CD4-positive, alpha-beta memory T cell (primary cell): ENCODE results near the gene RUSC1. TPM values are rescaled to one million over a fixed set of nuclear protein-coding genes. Genes with fewer than 3 reads are reported as not detected.
"Not testable (repeated sequence)": the region's sequence is repeated elsewhere in the genome, so short reads cannot be mapped to it uniquely, and the experiment has no call there.

Source experiments
- CTCF ChIA-PET: fragments of 350-600 bp; sonication (Branson Sonifier 250); formaldehyde crosslinking; loops from one replicate; lab custom pipeline; 2021; ENCODE audit warnings: inconsistent platforms; ENCODE audit not compliant: partially characterized antibody; lab: Charles Lee
- POLR2A ChIA-PET: fragments of 350-600 bp; sonication (Branson Sonifier 250); formaldehyde crosslinking; loops from one replicate; lab custom pipeline; 2021; ENCODE audit not compliant: partially characterized antibody; lab: Charles Lee
- DNase-seq, 5 donors: peaks; one replicate each; pipeline versions ENCODE4 v3.0.0 to v3.0.0-alpha.2; 2020 to 2022; ENCODE audit warnings: mixed read lengths in 1 of 5
- H3K27ac ChIP-seq: one replicate; pipeline ENCODE4 v1.7.0; 2013; ENCODE audit warnings: low read depth, low read length
- H3K27me3 ChIP-seq: 2 replicates; pipeline ENCODE4 v1.7.0; 2013; ENCODE audit warnings: mild to moderate bottlenecking, low read length, moderate library complexity; ENCODE audit not compliant: insufficient read depth
- H3K36me3 ChIP-seq: 2 replicates; pipeline ENCODE4 v1.7.0; 2013; ENCODE audit warnings: mild to moderate bottlenecking, low read length, moderate library complexity; ENCODE audit not compliant: insufficient read depth
- H3K4me1 ChIP-seq: 2 replicates; pipeline ENCODE4 v1.7.0; 2013; ENCODE audit warnings: mild to moderate bottlenecking, low read length, moderate library complexity; ENCODE audit not compliant: insufficient read depth
- H3K4me3 ChIP-seq, 2 donors: one replicate each; pipeline ENCODE4 v1.7.0; 2013; ENCODE audit warnings: low read length in 2 of 2, mild to moderate bottlenecking in 1 of 2
- H3K9me3 ChIP-seq, 2 donors: one replicate each; pipeline ENCODE4 v1.7.0; 2013; ENCODE audit warnings: low read length in 2 of 2, control low read depth in 1 of 2; ENCODE audit not compliant: control insufficient read depth in 1 of 2
- H3K27ac Mint-ChIP-seq, 7 donors: one replicate each; pipeline ENCODE4 v1.8.0; 2020 to 2021; ENCODE audit warnings: mixed read lengths in 7 of 7, mild to moderate bottlenecking in 6 of 7, inconsistent platforms in 3 of 7, moderate library complexity in 3 of 7
- H3K27me3 Mint-ChIP-seq, 2 donors: one replicate each; pipeline ENCODE4 v1.8.0; 2020 to 2021; ENCODE audit warnings: mixed read lengths in 2 of 2
- H3K36me3 Mint-ChIP-seq, 2 donors: one replicate each; pipeline ENCODE4 v1.8.0; 2020 to 2021; ENCODE audit warnings: mixed read lengths in 2 of 2, inconsistent platforms in 1 of 2, mild to moderate bottlenecking in 1 of 2
- H3K4me1 Mint-ChIP-seq, 4 donors: one replicate each; pipeline ENCODE4 v1.8.0; 2020 to 2021; ENCODE audit warnings: mixed read lengths in 4 of 4, mild to moderate bottlenecking in 1 of 4
- H3K4me3 Mint-ChIP-seq, 8 donors: one replicate each; pipeline ENCODE4 v1.8.0; 2020 to 2021; ENCODE audit warnings: mixed read lengths in 8 of 8, mild to moderate bottlenecking in 7 of 8, moderate library complexity in 6 of 8, inconsistent platforms in 3 of 8
- H3K9me3 Mint-ChIP-seq, 8 donors: one replicate each; pipeline ENCODE4 v1.8.0; 2020 to 2021; ENCODE audit warnings: mixed read lengths in 8 of 8, mild to moderate bottlenecking in 5 of 8, inconsistent platforms in 3 of 8, moderate library complexity in 1 of 8
- intact Hi-C: fragments of 100-400 bp; cut with micrococcal nuclease; formaldehyde crosslinking; loops from one replicate; pipeline ENCODE4 v1.15.1; 2023
- polyA plus RNA-seq, 2 donors: library from polyadenylated mRNA; unstranded; fragments of 300-500 nt; fragmentation: Illumina TruSeq; gene quantifications; one replicate each; pipeline ENCODE4 v1.2.3, GENCODE V29; 2021
- total RNA-seq, 2 experiments: library from RNA; stranded (reverse); gene quantifications; one replicate each; pipeline ENCODE4 v1.2.3, GENCODE V29; 2021

RUSC1 gene
- total and polyA plus RNA-seq, 4 experiments from 2014 or later, result 6.8 to 20.1 (median 15.9) TPM

DNA sequence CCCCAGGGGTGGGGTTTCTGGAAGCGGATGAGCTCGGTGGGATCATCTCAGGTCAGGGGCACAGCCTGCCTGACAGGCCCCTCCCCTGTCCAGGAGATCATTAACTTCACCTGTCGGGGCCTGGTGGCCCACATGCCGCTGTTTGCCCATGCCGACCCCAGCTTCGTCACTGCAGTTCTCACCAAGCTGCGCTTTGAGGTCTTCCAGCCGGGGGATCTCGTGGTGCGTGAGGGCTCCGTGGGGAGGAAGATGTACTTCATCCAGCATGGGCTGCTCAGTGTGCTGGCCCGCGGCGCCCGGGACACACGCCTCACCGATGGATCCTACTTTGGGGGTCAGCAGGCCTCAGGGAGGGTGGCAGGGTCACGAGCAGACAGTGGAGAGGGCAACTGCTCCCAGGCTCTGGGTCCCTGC lies 35.1 kb upstream of the RUSC1 start:
- CTCF ChIA-PET, result interaction anchor here (1.0 kb wide), 1 partner anchor 34 kb away, joined by 3 read pairs; no protein-coding TSS in a partner anchor
- Mint-ChIP-seq H3K4me1 (no peaks in the 10 kb centered on the region), H3K36me3 (no peaks in the 10 kb centered on the region), H3K4me3 (no peak overlapping the region), H3K27ac (no peak overlapping the region), H3K27me3 (peaks cover 0 to 3% of the 10 kb centered on the region in 2 donors), H3K9me3 (no peaks in the 10 kb centered on the region)
- no peaks in the 10 kb centered on the region for H3K4me1 ChIP-seq
- intact Hi-C loops, result no loop called here
- POLR2A ChIA-PET, result no interaction called here
- H3K27me3 ChIP-seq, result no peaks in the 10 kb centered on the region
- no peak overlapping the region for H3K4me3 ChIP-seq
- no peak for DNase-seq
- no peak overlapping the region for H3K27ac ChIP-seq
- no peaks in the 10 kb centered on the region for H3K9me3 ChIP-seq
- H3K36me3 ChIP-seq, result no peaks in the 10 kb centered on the region

GRCh38 chr1:155286544-155286943 lies 34.1 kb upstream of the RUSC1 start:
- POLR2A ChIA-PET, result no interaction called here
- CTCF ChIA-PET, result no interaction called here
- H3K4me3 Mint-ChIP-seq, result peak overlapping the region in 1 of 8 donors; percentile 36

GRCh38 chr1:155287987-155288543 lies 32.6 kb upstream of the RUSC1 start:
- DNase-seq, result no peak
- Mint-ChIP-seq H3K36me3 (no peaks in the 10 kb centered on the region), H3K9me3 (no peaks in the 10 kb centered on the region), H3K4me1 (no peaks in the 10 kb centered on the region), H3K27me3 (peaks cover 0 to 8% of the 10 kb centered on the region in 2 donors), H3K27ac (no peak overlapping the region), H3K4me3 (no peak overlapping the region)
- intact Hi-C loops, result no loop called here
- CTCF ChIA-PET, result no interaction called here
- no peaks in the 10 kb centered on the region for H3K9me3 ChIP-seq
- no peaks in the 10 kb centered on the region for H3K4me1 ChIP-seq
- no peaks in the 10 kb centered on the region for H3K36me3 ChIP-seq
- no peak overlapping the region for H3K27ac ChIP-seq
- H3K27me3 ChIP-seq, result no peaks in the 10 kb centered on the region
- H3K4me3 ChIP-seq, result no peak overlapping the region
- POLR2A ChIA-PET, result no interaction called here

More at GRCh38 chr1:155286544-155286943, 34.1 kb upstream of the RUSC1 start:
- Mint-ChIP-seq H3K27me3 (peaks cover 0 to 6% of the 10 kb centered on the region in 2 donors), H3K36me3 (no peaks in the 10 kb centered on the region), H3K27ac (no peak overlapping the region), H3K4me1 (no peaks in the 10 kb centered on the region), H3K9me3 (no peaks in the 10 kb centered on the region)
- Histone ChIP-seq H3K9me3 (no peaks in the 10 kb centered on the region), H3K27me3 (no peaks in the 10 kb centered on the region), H3K4me1 (no peaks in the 10 kb centered on the region), H3K27ac (no peak overlapping the region), H3K4me3 (no peak overlapping the region), H3K36me3 (no peaks in the 10 kb centered on the region)
- intact Hi-C loops, result no loop called here
- DNase-seq, result no peak

DNA sequence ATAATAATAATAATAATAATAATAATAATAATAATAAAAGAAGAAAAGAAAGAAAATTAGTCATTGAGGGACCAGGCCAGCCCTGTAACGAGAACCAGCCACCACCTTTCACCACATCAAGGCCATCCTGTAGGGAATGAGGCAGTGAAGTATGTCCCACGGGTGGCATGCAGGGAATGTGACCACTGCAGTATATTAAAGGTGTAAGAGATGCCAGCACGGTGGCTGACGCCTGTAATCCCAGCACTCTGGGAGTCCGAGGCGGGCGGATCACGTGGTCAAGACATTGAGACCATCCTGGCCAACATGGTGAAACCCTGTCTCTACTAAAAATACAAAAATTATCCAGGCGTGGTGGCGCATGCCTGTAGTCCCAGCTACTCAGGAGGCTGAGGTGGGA lies 29.7 kb upstream of the RUSC1 start:
- Mint-ChIP-seq H3K27me3 (peaks cover 13 to 19% of the 10 kb centered on the region in 2 donors), H3K27ac (peak overlapping the region in 1 of 7 donors; percentile 53)
- H3K4me3 Mint-ChIP-seq, H3K27me3 ChIP-seq, intact Hi-C loops, H3K4me1 ChIP-seq, H3K9me3 Mint-ChIP-seq, POLR2A ChIA-PET, H3K4me3 ChIP-seq, H3K9me3 ChIP-seq, H3K4me1 Mint-ChIP-seq, H3K36me3 ChIP-seq, DNase-seq, H3K27ac ChIP-seq, H3K36me3 Mint-ChIP-seq: not testable (repeated sequence)
- CTCF ChIA-PET, result interaction anchor here (1.2 kb wide), 1 partner anchor 40 kb away, joined by 3 read pairs; no protein-coding TSS in a partner anchor

GRCh38 chr1:155293086-155293749 lies 27.5 kb upstream of the RUSC1 start:
- Histone ChIP-seq H3K4me1 (peaks cover 6% of the 10 kb centered on the region), H3K9me3 (no peaks in the 10 kb centered on the region), H3K27ac (no peak overlapping the region), H3K36me3 (no peaks in the 10 kb centered on the region), H3K4me3 (no peak overlapping the region), H3K27me3 (peaks cover 10% of the 10 kb centered on the region)
- DNase-seq, result no peak
- ChIA-PET CTCF (interaction anchor here (1.1 kb wide), 1 partner anchor 43 kb away, joined by 4 read pairs; no protein-coding TSS in a partner anchor), POLR2A (no interaction called here)
- H3K27ac Mint-ChIP-seq, result no peak overlapping the region
- peaks cover 0 to 2% (median 0%) of the 10 kb centered on the region in 8 donors for H3K9me3 Mint-ChIP-seq
- no peak overlapping the region for H3K4me3 Mint-ChIP-seq
- H3K36me3 Mint-ChIP-seq, result no peaks in the 10 kb centered on the region
- peaks cover 20 to 35% of the 10 kb centered on the region in 2 donors for H3K27me3 Mint-ChIP-seq
- intact Hi-C loops, result no loop called here
- peaks cover 0 to 8% (median 4%) of the 10 kb centered on the region in 4 donors for H3K4me1 Mint-ChIP-seq

DNA sequence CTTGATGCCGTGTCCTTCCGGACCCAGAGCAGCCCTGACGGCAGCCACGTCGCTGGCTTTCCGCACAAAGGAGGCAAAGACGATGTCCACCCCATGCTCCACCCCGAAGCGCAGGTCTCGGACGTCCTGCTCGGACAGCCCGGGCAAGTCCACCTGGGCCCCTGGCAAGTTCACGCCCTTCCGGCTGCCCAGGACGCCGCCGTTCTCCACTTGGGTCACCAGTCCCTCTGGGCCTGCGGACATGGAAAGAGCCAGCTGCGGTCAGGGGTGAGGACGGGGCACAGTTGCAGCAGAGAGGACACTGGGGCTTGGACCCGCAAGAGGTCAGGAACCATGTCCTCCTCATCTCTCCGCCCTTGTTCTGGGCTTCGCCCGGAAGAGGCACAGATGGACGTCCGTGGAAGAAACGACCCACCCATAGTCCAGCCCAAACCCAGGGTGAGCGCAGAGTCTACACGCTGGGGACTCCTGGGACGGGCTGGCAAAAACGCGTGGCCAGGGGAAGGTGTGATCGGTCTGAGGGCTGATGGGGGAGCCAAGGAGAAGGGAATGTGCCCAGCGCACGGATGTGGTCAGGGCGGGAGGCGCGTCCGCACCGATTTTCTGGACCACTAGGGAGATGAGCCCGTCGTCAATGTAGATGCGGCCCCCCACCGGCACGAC lies 26.0 kb upstream of the RUSC1 start:
- H3K27me3 Mint-ChIP-seq, result peaks cover 20 to 35% of the 10 kb centered on the region in 2 donors
- CTCF ChIA-PET, result no interaction called here
- intact Hi-C loops, result no loop called here

More for the DNA sequence above, 26.0 kb upstream of the RUSC1 start:
- Histone ChIP-seq H3K9me3 (no peaks in the 10 kb centered on the region), H3K4me3 (no peak overlapping the region), H3K27ac (no peak overlapping the region), H3K27me3 (peaks cover 10% of the 10 kb centered on the region), H3K36me3 (no peaks in the 10 kb centered on the region), H3K4me1 (peaks cover 6% of the 10 kb centered on the region)
- Mint-ChIP-seq H3K36me3 (no peaks in the 10 kb centered on the region), H3K4me1 (peaks cover 0 to 8% (median 4%) of the 10 kb centered on the region in 4 donors), H3K27ac (no peak overlapping the region), H3K9me3 (peaks cover 0 to 2% (median 0%) of the 10 kb centered on the region in 8 donors), H3K4me3 (peak overlapping the region in 1 of 8 donors; percentile 36)
- no peak for DNase-seq
- POLR2A ChIA-PET, result no interaction called here
